HEK293T (cell line): ENCODE results near the gene NR3C2.

Experiments used
- CTCF ChIA-PET: fragments of 350-600 bp; formaldehyde crosslinking; extraction: SDS; loops from one replicate; lab custom pipeline; 2021; ENCODE audit warnings: antibody characterized with exemption, inconsistent platforms; lab: Yijun Ruan, JAX
- POLR2A ChIA-PET: fragments of 350-600 bp; formaldehyde crosslinking; extraction: SDS; loops from one replicate; lab custom pipeline; 2020; ENCODE audit warnings: antibody characterized with exemption, inconsistent platforms; lab: Yijun Ruan, JAX
- DNase-seq: peaks from one replicate; pipeline ENCODE4 v3.0.0; 2012; ENCODE audit warnings: mixed read lengths; ENCODE audit errors: extremely low spot score
- ARNT ChIP-seq: fragments of 450-650 bp; IDR thresholded peaks from 2 replicates; pipeline ENCODE4 v1.6.1; 2017; ENCODE audit warnings: mild to moderate bottlenecking
- BHLHE40 ChIP-seq: fragments of 450-650 bp; IDR thresholded peaks from 2 replicates; pipeline ENCODE4 v1.6.1; 2016; ENCODE audit warnings: mild to moderate bottlenecking, moderate library complexity, borderline replicate concordance
- CTBP1 ChIP-seq: fragments of 450-650 bp; IDR thresholded peaks from 2 replicates; pipeline ENCODE4 v1.6.1; 2016; ENCODE audit warnings: borderline replicate concordance
- ELF4 ChIP-seq: fragments of 450-650 bp; IDR thresholded peaks from 2 replicates; pipeline ENCODE4 v1.6.1; 2017; ENCODE audit warnings: antibody characterized with exemption
- FOXA1 ChIP-seq: fragments of 450-650 bp; IDR thresholded peaks from 2 replicates; pipeline ENCODE4 v1.6.1; 2016; ENCODE audit warnings: mild to moderate bottlenecking
- FOXK2 ChIP-seq: fragments of 450-650 bp; IDR thresholded peaks from 2 replicates; pipeline ENCODE4 v1.6.1; 2016; ENCODE audit warnings: mild to moderate bottlenecking
- FOXM1 ChIP-seq: fragments of 450-650 bp; IDR thresholded peaks from 2 replicates; pipeline ENCODE4 v1.6.1; 2017; ENCODE audit warnings: mild to moderate bottlenecking, borderline replicate concordance
- HDGF ChIP-seq: fragments of 450-650 bp; IDR thresholded peaks from 2 replicates; pipeline ENCODE4 v1.6.1; 2017; ENCODE audit warnings: antibody characterized with exemption, borderline replicate concordance
- L3MBTL2 ChIP-seq: fragments of 450-650 bp; conservative IDR thresholded peaks from 2 replicates; pipeline ENCODE4 v1.6.1; 2016; ENCODE audit warnings: mild to moderate bottlenecking
- LEF1 ChIP-seq: fragments of 450-650 bp; IDR thresholded peaks from 2 replicates; pipeline ENCODE4 v1.6.1; 2017; ENCODE audit warnings: mild to moderate bottlenecking, borderline replicate concordance
- NFRKB ChIP-seq: fragments of 450-650 bp; IDR thresholded peaks from 2 replicates; pipeline ENCODE4 v1.6.1; 2016; ENCODE audit warnings: mild to moderate bottlenecking, moderate library complexity
- PKNOX1 ChIP-seq: fragments of 450-650 bp; IDR thresholded peaks from 2 replicates; pipeline ENCODE4 v1.6.1; 2016
- SP1 ChIP-seq: fragments of 450-650 bp; IDR thresholded peaks from 2 replicates; pipeline ENCODE4 v1.6.1; 2017
- SUZ12 ChIP-seq: fragments of 450-650 bp; IDR thresholded peaks from 2 replicates; pipeline ENCODE4 v1.6.1; 2016; ENCODE audit warnings: mild to moderate bottlenecking
- TARDBP ChIP-seq: fragments of 450-650 bp; IDR thresholded peaks from 2 replicates; pipeline ENCODE4 v1.6.1; 2016
- ZNF384 ChIP-seq: fragments of 450-650 bp; IDR thresholded peaks from 2 replicates; pipeline ENCODE4 v1.6.1; 2016

NR3C2 gene

GRCh38 chr4:148434075-148434773 is 8.0 kb downstream of the NR3C2 start:
- CTCF ChIA-PET, result no interaction called here
- DNase-seq, result no peak
- TF ChIP-seq FOXK2 (no peak), CTBP1 (no peak), ELF4 (no peak), SP1 (no peak), L3MBTL2 (no peak), ZNF384 (no peak), TARDBP (no peak), LEF1 (no peak), PKNOX1 (no peak), SUZ12 (no peak), ARNT (no peak), FOXA1 (no peak), HDGF (no peak), FOXM1 (no peak), NFRKB (no peak)
- POLR2A ChIA-PET, result no interaction called here

- ChIA-PET CTCF (no interaction called here), POLR2A (no interaction called here)
- TF ChIP-seq FOXM1, result no peak
- no peak for TF ChIP-seq CTBP1
- no peak for TF ChIP-seq ARNT
- no peak for DNase-seq
Measured at GRCh38 chr4:148431401-148431800, 10.8 kb downstream of the NR3C2 start.

GRCh38 chr4:148430854-148431253 is 11.4 kb downstream of the NR3C2 start:
- CTCF ChIA-PET, result no interaction called here

GRCh38 chr4:148429206-148429605 is 13.0 kb downstream of the NR3C2 start:
- no peak for TF ChIP-seq HDGF
- TF ChIP-seq FOXA1, result no peak
- CTCF ChIA-PET, result no interaction called here
- DNase-seq, result no peak
- POLR2A ChIA-PET, result no interaction called here

More at GRCh38 chr4:148430854-148431253, 11.4 kb downstream of the NR3C2 start:
- POLR2A ChIA-PET, result no interaction called here
- DNase-seq, result no peak
- TF ChIP-seq ARNT, result no peak
- no peak for TF ChIP-seq L3MBTL2
- TF ChIP-seq TARDBP, result no peak
- TF ChIP-seq CTBP1, result no peak
- no peak for TF ChIP-seq SP1
- no peak for TF ChIP-seq BHLHE40
- TF ChIP-seq SUZ12, result no peak
- no peak for TF ChIP-seq FOXM1
- no peak for TF ChIP-seq ZNF384
- TF ChIP-seq HDGF, result no peak
- TF ChIP-seq FOXA1, result no peak
- TF ChIP-seq LEF1, result no peak

- POLR2A ChIA-PET, result no interaction called here
Measured at GRCh38 chr4:148426643-148427042, 15.6 kb downstream of the NR3C2 start.

GRCh38 chr4:148425327-148426110 is 16.7 kb downstream of the NR3C2 start:
- ChIA-PET CTCF (interaction anchor here (0.5 kb wide), 1 partner anchor 364 kb away, joined by 4 read pairs; no protein-coding TSS in a partner anchor), POLR2A (no interaction called here)
- no peak for TF ChIP-seq LEF1
- no peak for TF ChIP-seq ZNF384
- no peak for TF ChIP-seq L3MBTL2
- no peak for TF ChIP-seq HDGF
- no peak for TF ChIP-seq ARNT
- no peak for TF ChIP-seq FOXK2
- TF ChIP-seq SP1, result no peak
- TF ChIP-seq FOXM1, result no peak
- no peak for TF ChIP-seq NFRKB
- DNase-seq, result no peak

More at GRCh38 chr4:148426643-148427042, 15.6 kb downstream of the NR3C2 start:
- no peak for TF ChIP-seq HDGF
- no peak for TF ChIP-seq SP1
- no peak for TF ChIP-seq BHLHE40
- no peak for TF ChIP-seq FOXA1
- TF ChIP-seq ZNF384, result no peak
- no peak for TF ChIP-seq SUZ12
- TF ChIP-seq FOXK2, result no peak
- TF ChIP-seq PKNOX1, result no peak
- no peak for TF ChIP-seq NFRKB
- TF ChIP-seq LEF1, result no peak
- no peak for TF ChIP-seq ELF4
- no peak for TF ChIP-seq FOXM1
- TF ChIP-seq TARDBP, result no peak
- no peak for TF ChIP-seq CTBP1
- DNase-seq, result no peak
- CTCF ChIA-PET, result interaction anchor here (0.7 kb wide), 1 partner anchor 327 kb away, joined by 3 read pairs; no protein-coding TSS in a partner anchor
